Spleen (tissue), 7 donors: ENCODE results near the gene PARVB.

Experiments
- CTCF ChIP-seq, 11 experiments: fragments of 200-600 bp in 7 of 11; fragments of 450-650 bp in 4 of 11; sonication (generic) in 4 of 11; IDR thresholded peaks in 8 of 11; conservative IDR thresholded peaks in 3 of 11; 1 replicate in 7 of 11; 2 replicates in 4 of 11; pipeline versions ENCODE4 v1.4.0 to v1.8.0; 2016 to 2021; ENCODE audit warnings: antibody characterized with exemption in 11 of 11, inconsistent platforms in 4 of 11, mild to moderate bottlenecking in 1 of 11
- POLR2A ChIP-seq, 3 donors: fragments of 450-650 bp; IDR thresholded peaks; one replicate each; pipeline ENCODE4 v1.5.1; 2017; ENCODE audit warnings: antibody characterized with exemption in 3 of 3, mild to moderate bottlenecking in 1 of 3
- POLR2AphosphoS5 ChIP-seq, 3 donors: sonication (generic); formaldehyde crosslinking; IDR thresholded peaks; one replicate each; pipeline ENCODE4 v1.5.1; 2017; ENCODE audit warnings: antibody characterized with exemption in 3 of 3
- donor health status: DM: no; HTN: no; CAD: no; lungs with moderate emphysema.
- donor health status: DM: no; HTN: no; CAD: no.
- donor health status: DM: no; HTN: no; CAD: no.

- no peak for TF ChIP-seq CTCF (IDR thresholded peaks at IDR 0.05 in 8 of 11, conservative IDR thresholded peaks at IDR 0.05 in 3 of 11)
- TF ChIP-seq POLR2A (IDR thresholded peaks at IDR 0.05), result no peak
- TF ChIP-seq POLR2AphosphoS5 (IDR thresholded peaks at IDR 0.05), result no peak
Observed at GRCh38 chr22:44168206-44168605, 144.1 kb downstream of the PARVB start.
